HepG2 (cell line): ENCODE data around the gene TMEM247. TPM values are rescaled to one million over a fixed set of nuclear protein-coding genes. Genes with fewer than 3 reads are reported as not detected.

Experiments
- ASH2L ChIP-seq: fragments of 300-600, 200-600 bp; sonication (generic); IDR thresholded peaks from 2 replicates; pipeline ENCODE4 v1.7.0; 2017; ENCODE audit warnings: low read depth, mild to moderate bottlenecking, moderate library complexity, mixed read lengths, low read length; ENCODE audit not compliant: insufficient read length
- ESRRA ChIP-seq: sonication (generic); formaldehyde crosslinking; IDR thresholded peaks from 2 replicates; pipeline ENCODE4 v1.5.1; 2020; ENCODE audit warnings: mild to moderate bottlenecking, low read depth, missing genetic modification reagents
- HOXD1 ChIP-seq: sonication (generic); formaldehyde crosslinking; IDR thresholded peaks from 2 replicates; pipeline ENCODE4 v1.5.0; 2020; ENCODE audit warnings: missing genetic modification reagents
- IRX3 ChIP-seq: sonication (generic); formaldehyde crosslinking; IDR thresholded peaks from 2 replicates; pipeline ENCODE4 v1.8.1; 2023; ENCODE audit warnings: mild to moderate bottlenecking, low read depth, missing genetic modification reagents, borderline replicate concordance
- ISL2 ChIP-seq: sonication (generic); formaldehyde crosslinking; IDR thresholded peaks from 2 replicates; pipeline ENCODE4 v1.5.0; 2020; ENCODE audit warnings: missing genetic modification reagents
- NFYC ChIP-seq: IDR thresholded peaks from 2 replicates; pipeline ENCODE4 v1.6.1; 2016; ENCODE audit warnings: missing genetic modification reagents, missing compliant biosample characterization
- NR2F2 ChIP-seq: IDR thresholded peaks from 2 replicates; pipeline ENCODE4 v1.6.1; 2012; ENCODE audit warnings: low read depth, inconsistent platforms, borderline replicate concordance
- PHF5A ChIP-seq: IDR thresholded peaks from one replicate; pipeline ENCODE4 v1.6.1; 2018; ENCODE audit warnings: low read depth, missing genetic modification reagents; ENCODE audit not compliant: unreplicated experiment
- SOX13 ChIP-seq, 3 experiments: fragments of 450-650 bp in 1 of 3; sonication (generic) in 1 of 3; formaldehyde crosslinking in 1 of 3; IDR thresholded peaks in 2 of 3; conservative IDR thresholded peaks in 1 of 3; 2 replicates each; pipeline versions ENCODE4 v1.5.0 to v1.6.1; 2016 to 2020; ENCODE audit warnings: antibody characterized with exemption in 1 of 3, mild to moderate bottlenecking in 1 of 3, missing compliant biosample characterization in 1 of 3, missing genetic modification reagents in 1 of 3, moderate library complexity in 1 of 3
- SP140L ChIP-seq: sonication (generic); formaldehyde crosslinking; IDR thresholded peaks from 2 replicates; pipeline ENCODE4 v1.4.0; 2020; ENCODE audit warnings: missing genetic modification reagents, borderline replicate concordance
- TEAD3 ChIP-seq: optimal IDR thresholded peaks from 2 replicates; pipeline ENCODE3; 2016; ENCODE audit warnings: borderline replicate concordance
- ZNF235 ChIP-seq: sonication (generic); formaldehyde crosslinking; IDR thresholded peaks from 2 replicates; pipeline ENCODE4 v1.8.1; 2023; ENCODE audit warnings: mild to moderate bottlenecking, missing genetic modification reagents, borderline replicate concordance
- ZNF256 ChIP-seq: sonication (generic); formaldehyde crosslinking; conservative IDR thresholded peaks from 2 replicates; pipeline ENCODE4 v1.4.0; 2020; ENCODE audit warnings: missing genetic modification reagents
- ZNF3 ChIP-seq: IDR thresholded peaks from 2 replicates; pipeline ENCODE4 v1.7.0; 2017; ENCODE audit warnings: inconsistent platforms
- ZNF337 ChIP-seq: sonication (generic); formaldehyde crosslinking; IDR thresholded peaks from 2 replicates; pipeline ENCODE4 v1.5.1; 2020; ENCODE audit warnings: missing genetic modification reagents, low read depth, mild to moderate bottlenecking, borderline replicate concordance
- ZNF782 ChIP-seq: sonication (generic); formaldehyde crosslinking; IDR thresholded peaks from 2 replicates; pipeline ENCODE4 v1.4.0; 2020; ENCODE audit warnings: missing genetic modification reagents, mild to moderate bottlenecking, borderline replicate concordance
- ZSCAN31 ChIP-seq: sonication (generic); formaldehyde crosslinking; IDR thresholded peaks from 2 replicates; pipeline ENCODE4 v1.5.0; 2020; ENCODE audit warnings: low read depth, mild to moderate bottlenecking, missing genetic modification reagents
- polyA plus RNA-seq, 8 experiments: library from polyadenylated mRNA; depleted of rRNA in 3 of 8; stranded (reverse) in 7 of 8; unstranded in 1 of 8; fragments of >200 nt; fragmentation: Illumina TruSeq in 4 of 8; extraction: Trizol in 4 of 8; gene quantifications; 2 replicates each; pipeline versions ENCODE4 v1.2.1 to v1.2.3, GENCODE V29; 2011 to 2016; ENCODE audit warnings: low read depth in 4 of 8, missing spikeins in 1 of 8, mixed read lengths in 1 of 8; ENCODE audit not compliant: insufficient read depth in 1 of 8
- total RNA-seq, 5 experiments: library from RNA; depleted of rRNA; stranded (reverse); fragments of >200 nt; fragmentation: Illumina TruSeq; extraction: Trizol; gene quantifications; 2 replicates each; pipeline ENCODE4 v1.2.3, GENCODE V29; 2016; ENCODE audit warnings: low read depth in 1 of 5
- TF ChIP-seq, protein P1 (sequence below): sonication (generic); formaldehyde crosslinking; IDR thresholded peaks from 2 replicates; pipeline ENCODE4 v1.4.0; 2020; ENCODE audit warnings: mild to moderate bottlenecking, missing genetic modification reagents, borderline replicate concordance
- TF ChIP-seq, protein P2 (sequence below): sonication (generic); formaldehyde crosslinking; IDR thresholded peaks from 2 replicates; pipeline ENCODE4 v1.4.0; 2020; ENCODE audit warnings: missing genetic modification reagents, borderline replicate concordance
- TF ChIP-seq, protein P3 (sequence below): sonication (generic); formaldehyde crosslinking; IDR thresholded peaks from 2 replicates; pipeline ENCODE4 v1.9.0; 2021; ENCODE audit warnings: missing genetic modification reagents, mild to moderate bottlenecking, borderline replicate concordance
- TF ChIP-seq, protein P4 (sequence below): sonication (generic); formaldehyde crosslinking; IDR thresholded peaks from 2 replicates; pipeline ENCODE4 v1.8.0; 2022; ENCODE audit warnings: missing genetic modification reagents, low read depth, mild to moderate bottlenecking, borderline replicate concordance
- TF ChIP-seq, protein P5 (sequence below): sonication (generic); formaldehyde crosslinking; IDR thresholded peaks from 2 replicates; pipeline ENCODE4 v1.9.0; 2022; ENCODE audit warnings: low read depth, missing genetic modification reagents

The TMEM247 gene
- total and polyA plus RNA-seq, 2 of the 13 experiments (the other 11 are each of a cell fraction or from before 2014, with no cell fraction given): not detected

DNA sequence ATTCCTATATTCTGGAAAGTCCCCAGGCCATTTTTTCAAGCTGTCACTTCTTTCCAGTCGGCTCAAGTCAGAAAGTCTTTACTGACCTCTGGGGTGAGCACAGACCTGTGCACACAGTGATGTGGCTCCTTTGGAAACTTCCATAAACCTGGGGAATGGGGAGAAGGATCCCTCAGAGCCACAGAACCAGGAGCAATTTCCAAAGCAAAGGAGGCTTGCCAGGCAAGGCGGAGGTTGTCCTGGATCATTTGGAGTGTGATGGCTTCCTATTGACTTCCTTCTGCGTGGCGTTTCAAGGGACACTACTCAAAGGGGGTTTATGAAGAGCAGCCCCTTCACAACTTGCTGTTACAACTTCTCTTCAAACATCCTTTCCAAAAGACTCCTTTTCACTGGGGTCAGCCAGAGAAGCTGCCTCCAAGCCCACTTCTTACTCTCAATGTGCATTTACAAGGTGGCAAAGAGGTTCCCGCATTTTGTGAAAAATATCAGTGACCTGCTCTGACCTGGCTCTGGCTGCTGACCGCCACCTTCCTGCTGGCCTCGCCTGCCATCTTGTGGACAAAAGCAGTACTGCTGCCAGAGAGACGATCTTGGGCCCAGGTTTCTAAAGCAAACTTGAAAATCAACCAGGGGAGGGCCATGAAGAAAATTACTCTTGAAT lies 18.2 kb upstream of the TMEM247 start (continued):
- TF ChIP-seq, protein P1, sequence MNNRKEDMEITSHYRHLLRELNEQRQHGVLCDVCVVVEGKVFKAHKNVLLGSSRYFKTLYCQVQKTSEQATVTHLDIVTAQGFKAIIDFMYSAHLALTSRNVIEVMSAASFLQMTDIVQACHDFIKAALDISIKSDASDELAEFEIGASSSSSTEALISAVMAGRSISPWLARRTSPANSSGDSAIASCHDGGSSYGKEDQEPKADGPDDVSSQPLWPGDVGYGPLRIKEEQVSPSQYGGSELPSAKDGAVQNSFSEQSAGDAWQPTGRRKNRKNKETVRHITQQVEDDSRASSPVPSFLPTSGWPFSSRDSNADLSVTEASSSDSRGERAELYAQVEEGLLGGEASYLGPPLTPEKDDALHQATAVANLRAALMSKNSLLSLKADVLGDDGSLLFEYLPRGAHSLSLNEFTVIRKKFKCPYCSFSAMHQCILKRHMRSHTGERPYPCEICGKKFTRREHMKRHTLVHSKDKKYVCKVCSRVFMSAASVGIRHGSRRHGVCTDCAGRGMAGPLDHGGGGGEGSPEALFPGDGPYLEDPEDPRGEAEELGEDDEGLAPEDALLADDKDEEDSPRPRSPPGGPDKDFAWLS (CRISPR knock-in tag): no peak
- TF ChIP-seq, protein P2, sequence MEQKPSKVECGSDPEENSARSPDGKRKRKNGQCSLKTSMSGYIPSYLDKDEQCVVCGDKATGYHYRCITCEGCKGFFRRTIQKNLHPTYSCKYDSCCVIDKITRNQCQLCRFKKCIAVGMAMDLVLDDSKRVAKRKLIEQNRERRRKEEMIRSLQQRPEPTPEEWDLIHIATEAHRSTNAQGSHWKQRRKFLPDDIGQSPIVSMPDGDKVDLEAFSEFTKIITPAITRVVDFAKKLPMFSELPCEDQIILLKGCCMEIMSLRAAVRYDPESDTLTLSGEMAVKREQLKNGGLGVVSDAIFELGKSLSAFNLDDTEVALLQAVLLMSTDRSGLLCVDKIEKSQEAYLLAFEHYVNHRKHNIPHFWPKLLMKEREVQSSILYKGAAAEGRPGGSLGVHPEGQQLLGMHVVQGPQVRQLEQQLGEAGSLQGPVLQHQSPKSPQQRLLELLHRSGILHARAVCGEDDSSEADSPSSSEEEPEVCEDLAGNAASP (CRISPR knock-in tag): peak; percentile 100
- TF ChIP-seq, protein P3, sequence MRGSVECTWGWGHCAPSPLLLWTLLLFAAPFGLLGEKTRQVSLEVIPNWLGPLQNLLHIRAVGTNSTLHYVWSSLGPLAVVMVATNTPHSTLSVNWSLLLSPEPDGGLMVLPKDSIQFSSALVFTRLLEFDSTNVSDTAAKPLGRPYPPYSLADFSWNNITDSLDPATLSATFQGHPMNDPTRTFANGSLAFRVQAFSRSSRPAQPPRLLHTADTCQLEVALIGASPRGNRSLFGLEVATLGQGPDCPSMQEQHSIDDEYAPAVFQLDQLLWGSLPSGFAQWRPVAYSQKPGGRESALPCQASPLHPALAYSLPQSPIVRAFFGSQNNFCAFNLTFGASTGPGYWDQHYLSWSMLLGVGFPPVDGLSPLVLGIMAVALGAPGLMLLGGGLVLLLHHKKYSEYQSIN: no peak
- TF ChIP-seq ISL2 (peak; percentile 32; the same call in 1 of the 2 replicates), PHF5A (CRISPR knock-in tag) (no peak), IRX3 (0 out of 2 replicates have a peak, but pooled peaks have one; percentile 63), ZNF3 (CRISPR knock-in tag) (no peak), TEAD3 (peak; percentile 57), ZNF256 (CRISPR knock-in tag) (peak; percentile 70; the same call in 1 of the 2 replicates), ZNF782 (CRISPR knock-in tag) (peak; percentile 69; the same call in 1 of the 2 replicates), ZNF337 (no peak), NR2F2 (peak; percentile 70; the same call in 1 of the 2 replicates), NFYC (CRISPR knock-in tag) (0 out of 2 replicates have a peak, but pooled peaks have one; percentile 11), ZSCAN31 (CRISPR knock-in tag) (peak; percentile 78), ESRRA (CRISPR knock-in tag) (no peak), ASH2L (peak; percentile 24), ZNF235 (CRISPR knock-in tag) (no peak), SP140L (CRISPR knock-in tag) (peak; percentile 46; the same call in 1 of the 2 replicates), SOX13 (IDR thresholded peaks at IDR 0.05) (no peak), SOX13 (CRISPR knock-in tag; conservative IDR thresholded peaks at IDR 0.05 in 1 of 2, IDR thresholded peaks at IDR 0.05 in 1 of 2) (no peak; a peak in 1 of 4 replicates), HOXD1 (CRISPR knock-in tag) (no peak)
- TF ChIP-seq, protein P4, sequence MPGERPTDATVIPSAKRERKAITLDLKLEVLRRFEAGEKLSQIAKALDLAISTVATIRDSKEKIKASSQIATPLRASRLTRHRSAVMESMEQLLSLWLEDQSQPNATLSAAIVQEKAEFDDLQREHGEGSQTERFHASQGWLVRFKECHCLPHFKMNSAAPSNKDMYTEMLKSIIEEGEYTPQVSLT (CRISPR knock-in tag): 0 out of 2 replicates have a peak, but pooled peaks have one; percentile 12
- TF ChIP-seq, protein P5, sequence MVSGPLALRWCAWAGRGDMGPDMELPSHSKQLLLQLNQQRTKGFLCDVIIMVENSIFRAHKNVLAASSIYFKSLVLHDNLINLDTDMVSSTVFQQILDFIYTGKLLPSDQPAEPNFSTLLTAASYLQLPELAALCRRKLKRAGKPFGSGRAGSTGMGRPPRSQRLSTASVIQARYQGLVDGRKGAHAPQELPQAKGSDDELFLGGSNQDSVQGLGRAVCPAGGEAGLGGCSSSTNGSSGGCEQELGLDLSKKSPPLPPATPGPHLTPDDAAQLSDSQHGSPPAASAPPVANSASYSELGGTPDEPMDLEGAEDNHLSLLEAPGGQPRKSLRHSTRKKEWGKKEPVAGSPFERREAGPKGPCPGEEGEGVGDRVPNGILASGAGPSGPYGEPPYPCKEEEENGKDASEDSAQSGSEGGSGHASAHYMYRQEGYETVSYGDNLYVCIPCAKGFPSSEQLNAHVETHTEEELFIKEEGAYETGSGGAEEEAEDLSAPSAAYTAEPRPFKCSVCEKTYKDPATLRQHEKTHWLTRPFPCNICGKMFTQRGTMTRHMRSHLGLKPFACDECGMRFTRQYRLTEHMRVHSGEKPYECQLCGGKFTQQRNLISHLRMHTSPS (CRISPR knock-in tag): peak; percentile 63
